Kidney epithelial cell (primary cell): ENCODE measurements around the gene TMPRSS15. TPM values are rescaled to one million over a fixed set of nuclear protein-coding genes. Genes with fewer than 3 reads are reported as not detected.

Experiments used
- DNase-seq: peaks from one replicate; pipeline ENCODE4 v3.0.0-alpha.2; 2010; ENCODE audit warnings: low read depth
- H3K27me3 ChIP-seq: 2 replicates; pipeline ENCODE4 v1.6.0; 2011; ENCODE audit warnings: low read length; ENCODE audit not compliant: control insufficient read depth, insufficient read depth
- H3K36me3 ChIP-seq: 2 replicates; pipeline ENCODE4 v1.5.1; 2011; ENCODE audit warnings: low read length; ENCODE audit not compliant: control insufficient read depth, insufficient read depth
- H3K4me3 ChIP-seq: 2 replicates; pipeline ENCODE4 v1.5.1; 2011; ENCODE audit warnings: low read depth, mild to moderate bottlenecking, control low read depth, low read length
- total RNA-seq: library from RNA; depleted of rRNA; stranded (reverse); fragments of >200 nt; gene quantifications from 2 replicates; pipeline ENCODE4 v1.2.3, GENCODE V29; 2015
- TF ChIP-seq, protein P1 (sequence below): IDR thresholded peaks from 2 replicates; pipeline ENCODE4 v1.5.1; 2011; ENCODE audit warnings: mild to moderate bottlenecking, moderate library complexity, low read length, control low read depth, inconsistent platforms; ENCODE audit not compliant: insufficient read depth, poor library complexity, severe bottlenecking

TMPRSS15 gene
- total RNA-seq, 1 donor from 2014 or later: not detected

DNA sequence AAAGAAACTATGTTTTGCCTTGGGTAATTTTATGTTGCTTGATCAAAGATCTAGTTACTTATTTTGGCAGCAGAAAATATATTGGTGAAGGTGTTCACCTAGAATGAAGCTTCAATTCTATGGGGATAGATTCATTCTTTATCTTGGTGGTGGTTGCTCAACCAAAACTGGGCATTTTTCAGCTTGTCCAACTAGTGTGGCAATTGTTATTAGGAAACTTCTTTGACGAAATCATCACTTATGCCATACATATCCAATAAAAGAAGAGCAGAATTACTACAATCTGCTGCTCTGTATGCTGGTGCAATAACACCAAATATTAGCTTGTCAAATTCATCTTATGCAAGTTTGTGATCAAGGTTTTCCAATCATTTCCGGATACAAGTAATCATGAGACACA is 26.8 kb upstream of the TMPRSS15 start:
- TF ChIP-seq, protein P1, sequence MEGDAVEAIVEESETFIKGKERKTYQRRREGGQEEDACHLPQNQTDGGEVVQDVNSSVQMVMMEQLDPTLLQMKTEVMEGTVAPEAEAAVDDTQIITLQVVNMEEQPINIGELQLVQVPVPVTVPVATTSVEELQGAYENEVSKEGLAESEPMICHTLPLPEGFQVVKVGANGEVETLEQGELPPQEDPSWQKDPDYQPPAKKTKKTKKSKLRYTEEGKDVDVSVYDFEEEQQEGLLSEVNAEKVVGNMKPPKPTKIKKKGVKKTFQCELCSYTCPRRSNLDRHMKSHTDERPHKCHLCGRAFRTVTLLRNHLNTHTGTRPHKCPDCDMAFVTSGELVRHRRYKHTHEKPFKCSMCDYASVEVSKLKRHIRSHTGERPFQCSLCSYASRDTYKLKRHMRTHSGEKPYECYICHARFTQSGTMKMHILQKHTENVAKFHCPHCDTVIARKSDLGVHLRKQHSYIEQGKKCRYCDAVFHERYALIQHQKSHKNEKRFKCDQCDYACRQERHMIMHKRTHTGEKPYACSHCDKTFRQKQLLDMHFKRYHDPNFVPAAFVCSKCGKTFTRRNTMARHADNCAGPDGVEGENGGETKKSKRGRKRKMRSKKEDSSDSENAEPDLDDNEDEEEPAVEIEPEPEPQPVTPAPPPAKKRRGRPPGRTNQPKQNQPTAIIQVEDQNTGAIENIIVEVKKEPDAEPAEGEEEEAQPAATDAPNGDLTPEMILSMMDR: no peak
- Histone ChIP-seq H3K27me3 (no peaks in the 10 kb centered on the region), H3K36me3 (no peaks in the 10 kb centered on the region), H3K4me3 (no peak overlapping the region)
- DNase-seq: no peak

DNA sequence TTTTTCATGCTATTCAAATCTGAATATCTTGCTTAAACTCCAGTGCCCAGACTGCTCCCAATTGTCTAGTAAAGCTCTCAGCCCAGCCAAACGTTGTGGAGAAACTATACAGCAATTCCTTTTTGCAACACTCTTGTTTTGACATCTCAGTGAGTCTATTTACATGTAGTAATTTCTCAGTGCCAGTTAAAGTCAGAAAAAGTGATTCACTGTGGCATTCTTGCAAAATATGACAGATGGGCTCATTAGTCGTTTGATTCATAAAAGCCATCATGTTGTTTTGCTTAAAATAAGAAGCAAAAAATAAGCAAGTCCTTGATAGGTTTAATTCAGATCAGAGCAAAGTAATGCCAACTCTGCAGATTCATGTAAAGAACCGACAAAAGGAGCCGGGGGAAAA is 20.7 kb upstream of the TMPRSS15 start:
- no peak for DNase-seq
- no peaks in the 10 kb centered on the region for H3K27me3 ChIP-seq
- TF ChIP-seq, protein P1: no peak

DNA sequence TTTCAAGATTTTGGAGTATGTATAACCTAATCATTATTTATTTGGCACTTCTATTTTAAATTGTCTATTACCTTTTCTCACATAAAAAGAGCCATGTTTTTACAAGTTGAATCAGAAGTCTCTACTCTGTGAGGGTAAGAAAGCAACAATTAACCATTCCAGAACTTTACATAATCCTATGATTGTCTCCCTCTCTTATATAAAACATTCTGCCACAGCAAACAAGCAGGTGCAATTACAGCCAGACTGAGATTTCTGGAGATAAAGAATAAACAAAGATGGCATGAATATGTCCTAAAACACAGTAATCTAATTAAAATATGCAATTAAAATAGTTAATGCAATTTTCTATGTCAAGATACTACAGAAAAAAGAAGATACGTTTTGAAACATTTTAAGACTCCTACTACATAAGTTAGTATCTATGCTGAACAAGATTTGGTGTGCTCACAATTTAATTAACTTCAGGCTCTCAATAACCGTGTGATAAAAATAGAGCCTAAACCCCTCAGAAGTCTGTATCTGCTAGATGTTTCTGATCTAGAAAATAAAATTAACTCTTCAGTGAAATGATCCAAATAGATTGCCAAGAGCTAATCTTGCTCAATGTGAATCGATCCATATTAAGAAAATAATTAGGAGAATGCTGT is 13.7 kb upstream of the TMPRSS15 start:
- TF ChIP-seq, protein P1: no peak
- no peak for DNase-seq
- H3K4me3 ChIP-seq: no peak overlapping the region
- H3K27me3 ChIP-seq: no peaks in the 10 kb centered on the region
- no peaks in the 10 kb centered on the region for H3K36me3 ChIP-seq

More for the DNA sequence above, 20.7 kb upstream of the TMPRSS15 start:
- no peaks in the 10 kb centered on the region for H3K36me3 ChIP-seq
- no peak overlapping the region for H3K4me3 ChIP-seq

DNA sequence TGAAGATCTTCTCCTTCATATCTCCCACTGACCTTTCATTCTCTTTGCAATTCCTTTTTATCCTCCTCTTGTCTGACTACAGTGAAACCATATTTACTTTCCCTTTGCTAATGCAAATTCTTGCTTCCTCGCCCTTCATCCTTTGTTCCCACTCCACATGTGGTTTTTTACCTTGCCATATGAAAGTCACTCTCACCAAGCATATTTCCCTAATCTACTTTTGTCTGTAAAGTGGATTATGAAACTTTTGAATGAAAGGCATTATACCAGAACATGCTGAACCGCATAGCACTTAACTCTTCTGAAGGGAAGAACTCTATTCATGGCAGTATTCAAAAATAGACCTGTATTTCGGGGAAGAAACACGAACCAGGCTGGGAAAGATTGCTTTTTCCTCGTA is 8.0 kb upstream of the TMPRSS15 start:
- H3K36me3 ChIP-seq: no peaks in the 10 kb centered on the region
- TF ChIP-seq, protein P1: no peak

DNA sequence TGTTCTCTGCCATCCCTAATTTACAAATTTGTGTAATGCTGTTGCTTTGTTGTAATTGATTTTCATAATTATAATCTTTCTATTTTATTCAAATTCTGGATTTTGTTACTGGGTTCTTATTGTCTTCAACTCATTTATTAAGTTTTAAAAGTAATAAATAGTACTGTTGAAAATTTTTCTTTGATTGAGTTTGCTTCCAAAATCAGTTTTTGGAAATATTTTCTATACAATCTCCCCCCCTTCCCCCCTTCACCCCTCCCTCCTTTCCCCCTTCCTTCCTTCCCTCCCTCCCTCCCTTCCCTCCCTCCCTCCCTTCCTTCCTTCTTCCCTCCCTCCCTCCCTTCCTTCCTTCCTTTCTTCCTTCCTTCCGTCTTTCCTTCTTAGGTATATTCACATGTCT is 6.0 kb upstream of the TMPRSS15 start:
- Histone ChIP-seq H3K36me3 (no peaks in the 10 kb centered on the region), H3K27me3 (no peaks in the 10 kb centered on the region), H3K4me3 (no peak overlapping the region)
- TF ChIP-seq, protein P1: no peak
- DNase-seq: no peak

More for the DNA sequence above, 8.0 kb upstream of the TMPRSS15 start:
- H3K27me3 ChIP-seq: no peaks in the 10 kb centered on the region
- no peak for DNase-seq
- H3K4me3 ChIP-seq: no peak overlapping the region

DNA sequence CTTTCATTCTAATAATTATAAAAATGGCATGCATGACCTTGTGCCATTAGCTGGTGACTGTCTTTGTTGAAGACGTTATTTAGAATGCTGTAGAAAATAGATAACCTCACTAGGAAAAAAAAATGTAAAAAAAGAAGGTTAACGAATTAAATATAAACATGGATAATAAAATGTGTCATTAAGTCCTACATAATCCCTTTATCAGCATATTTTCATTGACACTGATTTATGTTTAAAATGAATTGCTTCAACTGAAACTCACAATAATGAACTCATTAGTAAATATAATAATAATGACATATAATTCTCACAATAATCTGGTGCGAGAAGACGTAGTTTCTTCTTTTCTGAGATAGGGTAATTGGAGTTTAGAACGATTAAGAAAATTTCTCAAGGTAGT is 4.7 kb downstream of the TMPRSS15 start:
- TF ChIP-seq, protein P1: no peak

More for the DNA sequence above, 4.7 kb downstream of the TMPRSS15 start:
- DNase-seq: no peak
- Histone ChIP-seq H3K4me3 (no peak overlapping the region), H3K36me3 (no peaks in the 10 kb centered on the region), H3K27me3 (no peaks in the 10 kb centered on the region)
